H1 (cell line): Measurements from ENCODE around the gene SHISAL1. TPM values are rescaled to one million over a fixed set of nuclear protein-coding genes. Genes with fewer than 3 reads are reported as not detected.

ENCODE experiments used
- CTCF ChIA-PET: fragments of 300-600 bp; sonication (Branson Sonifier 250); formaldehyde crosslinking; loops from one replicate; lab custom pipeline; 2021; ENCODE audit not compliant: partially characterized antibody; lab: Charles Lee
- POLR2A ChIA-PET: fragments of 300-600 bp; sonication (Branson Sonifier 250); formaldehyde crosslinking; loops from one replicate; lab custom pipeline; 2021; ENCODE audit warnings: inconsistent platforms; ENCODE audit not compliant: partially characterized antibody; lab: Charles Lee
- DNase-seq, 2 experiments: peaks; one replicate each; pipeline versions ENCODE4 v3.0.0 to v3.0.0-alpha.2; 2010 to 2022; ENCODE audit warnings: low spot score in 2 of 2, low read depth in 1 of 2, mixed read lengths in 1 of 2
- FAIRE-seq: peaks from 2 replicates; lab custom pipeline; 2011; peaks lifted over from hg19 to GRCh38; lab: Jason Lieb, UNC
- H2AFZ ChIP-seq: 2 replicates; pipeline ENCODE4 v1.8.1; 2012; ENCODE audit warnings: low read length, inconsistent platforms
- H2AK5ac ChIP-seq: 2 replicates; pipeline ENCODE4 v1.6.1; 2013; ENCODE audit warnings: low read depth, low read length
- H2BK120ac ChIP-seq: replicated peaks from 2 replicates; pipeline ENCODE3; 2013; ENCODE audit warnings: low read depth, low read length, inconsistent platforms
- H2BK12ac ChIP-seq: 2 replicates; pipeline ENCODE4 v1.6.1; 2013; ENCODE audit warnings: low read depth, low read length
- H2BK15ac ChIP-seq: 2 replicates; pipeline ENCODE4 v1.6.1; 2013; ENCODE audit warnings: low read length
- H2BK20ac ChIP-seq: 2 replicates; pipeline ENCODE4 v1.6.1; 2013; ENCODE audit warnings: low read length
- H2BK5ac ChIP-seq: 2 replicates; pipeline ENCODE4 v1.6.1; 2013; ENCODE audit warnings: low read depth, low read length
- H3K14ac ChIP-seq: 2 replicates; pipeline ENCODE4 v1.6.1; 2013; ENCODE audit warnings: inconsistent platforms; ENCODE audit not compliant: insufficient read length
- H3K18ac ChIP-seq: 2 replicates; pipeline ENCODE4 v1.6.1; 2013; ENCODE audit warnings: low read length; ENCODE audit errors: extremely low read depth
- H3K23ac ChIP-seq: 2 replicates; pipeline ENCODE4 v1.6.1; 2013; ENCODE audit warnings: inconsistent platforms; ENCODE audit not compliant: insufficient read length
- H3K23me2 ChIP-seq: 2 replicates; pipeline ENCODE4 v1.6.1; 2013; ENCODE audit warnings: low read depth, low read length
- H3K27ac ChIP-seq: 2 replicates; pipeline ENCODE4 v1.6.1; 2011; ENCODE audit warnings: low read depth, low read length, inconsistent platforms
- H3K27me3 ChIP-seq, 4 experiments: replicated peaks in 1 of 4; 1 replicate in 1 of 4; 2 replicates in 3 of 4; pipeline versions ENCODE4 v1.6.1 to v1.8.1; 2011 to 2013; ENCODE audit warnings: low read length in 3 of 4, mild to moderate bottlenecking in 3 of 4, inconsistent platforms in 2 of 4, mixed read lengths in 2 of 4, moderate library complexity in 1 of 4; ENCODE audit not compliant: control insufficient read depth in 3 of 4, insufficient read depth in 3 of 4; ENCODE audit errors: extremely low read depth in 1 of 4
- H3K36me3 ChIP-seq, 4 experiments: 2 replicates each; pipeline versions ENCODE4 v1.6.1 to v1.8.1; 2011 to 2013; ENCODE audit warnings: mild to moderate bottlenecking in 4 of 4, low read length in 3 of 4, moderate library complexity in 2 of 4, control low read depth in 1 of 4, inconsistent platforms in 1 of 4; ENCODE audit not compliant: insufficient read depth in 4 of 4, control insufficient read depth in 2 of 4
- H3K4ac ChIP-seq: replicated peaks from 2 replicates; pipeline ENCODE3; 2013; ENCODE audit warnings: low read length, low read depth, mixed read lengths, inconsistent platforms; ENCODE audit not compliant: insufficient read length
- H3K4me1 ChIP-seq, 4 experiments: replicated peaks in 1 of 4; 1 replicate in 1 of 4; 2 replicates in 3 of 4; pipeline versions ENCODE4 v1.6.1 to v1.8.1; 2011 to 2013; ENCODE audit warnings: low read length in 3 of 4, inconsistent platforms in 2 of 4, mixed read lengths in 1 of 4; ENCODE audit not compliant: insufficient read depth in 4 of 4, control insufficient read depth in 3 of 4
- H3K4me2 ChIP-seq, 2 experiments: 2 replicates each; pipeline versions ENCODE4 v1.6.1 to v1.8.1; 2011 to 2013; ENCODE audit warnings: low read depth in 2 of 2, low read length in 2 of 2, control low read depth in 1 of 2, inconsistent platforms in 1 of 2, mild to moderate bottlenecking in 1 of 2; ENCODE audit not compliant: insufficient read depth in 1 of 2
- H3K4me3 ChIP-seq, 4 experiments: fragments of 200-600, 300-600 bp in 1 of 4; sonication (generic), shearing (Covaris generic), sonication (Bioruptor Twin) in 1 of 4; 2 replicates each; pipeline versions ENCODE4 v1.5.1 to v1.8.1; 2011 to 2016; ENCODE audit warnings: low read length in 4 of 4, low read depth in 3 of 4, control low read depth in 2 of 4, inconsistent platforms in 2 of 4, mild to moderate bottlenecking in 2 of 4, mixed read lengths in 1 of 4, moderate library complexity in 1 of 4; ENCODE audit not compliant: insufficient read depth in 2 of 4; ENCODE audit errors: extremely low read depth in 1 of 4
- H3K56ac ChIP-seq: replicated peaks from 2 replicates; pipeline ENCODE3; 2013; ENCODE audit warnings: low read depth, mild to moderate bottlenecking, mixed read lengths, low read length, inconsistent platforms; ENCODE audit not compliant: insufficient read length
- H3K79me1 ChIP-seq: 2 replicates; pipeline ENCODE4 v1.6.1; 2013; ENCODE audit warnings: low read depth, low read length, control low read depth
- H3K79me2 ChIP-seq, 2 experiments: 2 replicates each; pipeline versions ENCODE4 v1.6.1 to v1.8.1; 2012 to 2013; ENCODE audit warnings: low read length in 2 of 2, mild to moderate bottlenecking in 2 of 2, inconsistent platforms in 1 of 2; ENCODE audit not compliant: insufficient read depth in 2 of 2, control insufficient read depth in 1 of 2
- H3K9ac ChIP-seq, 4 experiments: replicated peaks in 1 of 4; 1 replicate in 1 of 4; 2 replicates in 3 of 4; pipeline versions ENCODE4 v1.6.1 to v1.8.1; 2011 to 2013; ENCODE audit warnings: low read depth in 3 of 4, low read length in 3 of 4, control low read depth in 2 of 4, mild to moderate bottlenecking in 2 of 4, moderate library complexity in 2 of 4, inconsistent platforms in 1 of 4; ENCODE audit errors: extremely low read depth in 1 of 4
- H3K9me3 ChIP-seq, 2 experiments: 2 replicates each; pipeline versions ENCODE4 v1.6.1 to v1.8.1; 2012 to 2013; ENCODE audit warnings: mild to moderate bottlenecking in 2 of 2, moderate library complexity in 2 of 2, control low read depth in 1 of 2, inconsistent platforms in 1 of 2, low read depth in 1 of 2, low read length in 1 of 2, mixed read lengths in 1 of 2; ENCODE audit not compliant: insufficient read depth in 2 of 2
- H4K20me1 ChIP-seq, 2 experiments: replicated peaks in 1 of 2; 2 replicates each; pipeline versions ENCODE3 to v1.8.1; 2011 to 2013; ENCODE audit warnings: inconsistent platforms in 2 of 2, low read length in 2 of 2, mild to moderate bottlenecking in 1 of 2; ENCODE audit not compliant: insufficient read depth in 2 of 2, control insufficient read depth in 1 of 2
- H4K5ac ChIP-seq: 2 replicates; pipeline ENCODE4 v1.6.1; 2013; ENCODE audit warnings: low read length, low read depth, mixed read lengths, inconsistent platforms; ENCODE audit not compliant: insufficient read length
- H4K8ac ChIP-seq: 2 replicates; pipeline ENCODE4 v1.8.0; 2013; ENCODE audit warnings: mild to moderate bottlenecking, moderate library complexity, low read length, inconsistent platforms; ENCODE audit not compliant: insufficient read depth; ENCODE audit errors: extremely low read depth
- H4K91ac ChIP-seq: replicated peaks from 2 replicates; pipeline ENCODE3; 2013; ENCODE audit warnings: low read length, mixed read lengths, inconsistent platforms; ENCODE audit not compliant: insufficient read length
- ATF2 ChIP-seq: IDR thresholded peaks from 2 replicates; pipeline ENCODE4 v1.6.1; 2012; ENCODE audit warnings: low read length, inconsistent platforms
- CBX5 ChIP-seq: fragments of 300-800, 300-1000 bp; sonication (generic); IDR thresholded peaks from 2 replicates; pipeline ENCODE4 v1.7.1; 2016; ENCODE audit warnings: antibody characterized with exemption, low read length, low read depth
- JUN ChIP-seq: IDR thresholded peaks from 2 replicates; pipeline ENCODE4 v1.6.1; 2011; ENCODE audit warnings: low read depth, mild to moderate bottlenecking, improper control_type of control experiment, low read length
- MAFK ChIP-seq: IDR thresholded peaks from 2 replicates; pipeline ENCODE4 v1.6.1; 2012; ENCODE audit warnings: low read depth, mild to moderate bottlenecking, improper control_type of control experiment, low read length
- POLR2A ChIP-seq, 2 experiments: IDR thresholded peaks; 1 replicate in 1 of 2; 2 replicates in 1 of 2; pipeline ENCODE4 v1.6.1; 2011; ENCODE audit warnings: low read depth in 2 of 2, low read length in 2 of 2, mild to moderate bottlenecking in 2 of 2; ENCODE audit errors: control extremely low read depth in 1 of 2
- SIN3A ChIP-seq, 2 experiments: IDR thresholded peaks in 1 of 2; conservative IDR thresholded peaks in 1 of 2; 2 replicates each; pipeline ENCODE4 v1.6.1; 2011 to 2012; ENCODE audit warnings: low read length in 2 of 2, improper control_type of control experiment in 1 of 2, low read depth in 1 of 2, mild to moderate bottlenecking in 1 of 2
- SIX5 ChIP-seq: IDR thresholded peaks from 2 replicates; pipeline ENCODE4 v1.6.1; 2011; ENCODE audit warnings: mild to moderate bottlenecking, low read depth, low read length
- SP4 ChIP-seq: IDR thresholded peaks from 2 replicates; pipeline ENCODE4 v1.6.1; 2012; ENCODE audit warnings: low read length, inconsistent platforms
- SUZ12 ChIP-seq: fragments of 200-600 bp; sonication (generic); IDR thresholded peaks from 2 replicates; pipeline ENCODE4 v1.6.1; 2012; ENCODE audit warnings: mild to moderate bottlenecking, inconsistent platforms, low read length, moderate library complexity, mixed read lengths
- TAF1 ChIP-seq: IDR thresholded peaks from 2 replicates; pipeline ENCODE4 v1.6.1; 2011; ENCODE audit warnings: mild to moderate bottlenecking, low read depth, low read length
- TCF12 ChIP-seq: IDR thresholded peaks from 2 replicates; pipeline ENCODE4 v1.6.1; 2011; ENCODE audit warnings: low read depth, mild to moderate bottlenecking, low read length
- WGBS, 2 experiments: shearing (Covaris generic) in 1 of 2; methylation state at CpG; one replicate each; pipeline versions ENCODE4 v1.1.6 to v1.1.7; 2013 to 2015; ENCODE audit warnings: low lambda C conversion rate in 2 of 2, mixed read lengths in 2 of 2, inconsistent platforms in 1 of 2, low coverage in 1 of 2, missing lambda C conversion rate in 1 of 2; ENCODE audit not compliant: insufficient replicate concordance in 2 of 2, insufficient coverage in 1 of 2, insufficient read length in 1 of 2; ENCODE audit errors: extremely low coverage in 1 of 2, missing lambda C conversion rate in 1 of 2; 5-methylcytosine and 5-hydroxymethylcytosine counted together
- polyA plus RNA-seq, 7 experiments: library from polyadenylated mRNA; depleted of rRNA in 3 of 7; stranded (reverse) in 5 of 7; unstranded in 2 of 7; fragments of >200 nt in 5 of 7; fragments of 200-250 nt in 2 of 7; gene quantifications; 1 replicate in 5 of 7; 2 replicates in 1 of 7; 4 replicates in 1 of 7; pipeline versions ENCODE4 v1.2.1 to v1.2.3, GENCODE V29; 2011 to 2013; ENCODE audit warnings: missing spikeins in 2 of 7, mixed read lengths in 2 of 7
- total RNA-seq: library from RNA; stranded (reverse); fragmentation: NEBNext Ultra II Directional; extraction: Animal tissue kit (Norgen Biotek cat#: 25700); gene quantifications from 2 replicates; pipeline ENCODE4 v1.2.1, GENCODE V29; 2021

Gene SHISAL1
- total and polyA plus RNA-seq, 2 of the 8 experiments (the other 6 are each of a cell fraction or from before 2014, with no cell fraction given) = 3.7 to 5.8 TPM

DNA sequence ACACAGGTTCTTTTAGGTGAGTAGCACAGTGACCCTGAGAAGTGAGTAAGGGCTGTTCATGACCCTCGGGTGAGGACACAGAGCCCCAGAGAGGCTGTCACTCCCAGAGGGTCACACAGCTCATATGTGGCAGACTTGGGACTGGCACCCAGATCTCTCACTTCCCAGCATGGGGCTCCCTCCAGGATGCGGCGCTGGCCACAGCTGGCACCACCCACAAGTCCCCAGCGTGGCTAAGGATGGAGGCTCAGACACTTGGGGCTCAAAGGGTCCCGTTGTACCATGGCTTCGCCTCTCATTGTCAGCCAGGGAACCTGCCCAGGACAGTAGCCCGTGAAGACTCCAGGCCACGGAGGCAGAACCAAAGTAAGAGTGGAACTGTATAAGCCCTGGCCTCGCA is 6.0 kb upstream of the SHISAL1 start:
- no peak overlapping the region for H3K23ac ChIP-seq
- H3K27ac ChIP-seq = no peak overlapping the region
- no peak overlapping the region for H3K4ac ChIP-seq
- no peak overlapping the region for H2BK5ac ChIP-seq
- no peak overlapping the region for H3K56ac ChIP-seq
- H2AK5ac ChIP-seq = no peak overlapping the region
- ChIA-PET POLR2A (interaction anchor here (0.8 to 1.0 kb wide), 3 partner anchors 9 to 295 kb away, joined by 3 read pairs; partner anchors contain the start of gene PARVB), CTCF (interaction anchor here (1.0 to 1.7 kb wide), 2 partner anchors 36 to 325 kb away, joined by 3 to 5 read pairs; no protein-coding TSS in a partner anchor)
- no peaks in the 10 kb centered on the region for H3K27me3 ChIP-seq
- no peaks in the 10 kb centered on the region for H3K9me3 ChIP-seq
- TF ChIP-seq TCF12 = no peak
- no peak for TF ChIP-seq SP4
- no peak for TF ChIP-seq SIX5
- no peak for TF ChIP-seq CBX5
- no peak for TF ChIP-seq ATF2
- TF ChIP-seq MAFK = no peak
- TF ChIP-seq SIN3A (conservative IDR thresholded peaks at IDR 0.05 in 1 of 2, IDR thresholded peaks at IDR 0.05 in 1 of 2; ENCODE audit: low read depth in 1 of 2, low read length in 2 of 2) = no peak
- no peak for TF ChIP-seq JUN
- TF ChIP-seq POLR2A (IDR thresholded peaks at IDR 0.05; ENCODE audit: control extremely low read depth in 1 of 2, low read depth in 2 of 2, low read length in 2 of 2) = no peak
- TF ChIP-seq SUZ12 = no peak
- no peak for TF ChIP-seq TAF1
- WGBS, 2 experiments = 95% methylated on average over 9 of the region's 9 CpGs; no CpG with 5 or more reads in 1 of the 2 experiments
- no peak overlapping the region for H2BK120ac ChIP-seq
- no peak overlapping the region for H4K5ac ChIP-seq
- peaks cover 10% of the 10 kb centered on the region; the same call in 1 of the 2 replicates for H3K23me2 ChIP-seq
- H2BK15ac ChIP-seq = no peak overlapping the region
- H4K91ac ChIP-seq = no peak overlapping the region
- H3K4me1 ChIP-seq = no peaks in the 10 kb centered on the region
- H3K79me1 ChIP-seq = no peaks in the 10 kb centered on the region
- no peak overlapping the region for H3K4me2 ChIP-seq
- no peaks in the 10 kb centered on the region for H4K20me1 ChIP-seq
- H4K8ac ChIP-seq = no peak overlapping the region
- no peaks in the 10 kb centered on the region for H3K36me3 ChIP-seq
- H3K79me2 ChIP-seq = no peaks in the 10 kb centered on the region
- no peak overlapping the region for H3K9ac ChIP-seq
- H2AFZ ChIP-seq = no peak overlapping the region
- FAIRE-seq (no peak), DNase-seq (no peak)
- H3K18ac ChIP-seq = no peak overlapping the region
- H3K4me3 ChIP-seq = no peak overlapping the region
- no peak overlapping the region for H2BK20ac ChIP-seq
- no peak overlapping the region for H2BK12ac ChIP-seq
- no peak overlapping the region for H3K14ac ChIP-seq
